NCI-H2029 (cell line): ENCODE measurements around the gene RPL41.
A peak's percentile ranks its signal among the peaks of the same experiment; 100 is the strongest.
"Not testable (repeated sequence)": the region's sequence is repeated elsewhere in the genome, so short reads cannot be mapped to it uniquely, and the experiment has no call there.

ENCODE experiments used
- DNase-seq: peaks from one replicate; lab custom pipeline; 2025; lab: John Stamatoyannopoulos, UW

RPL41 gene

DNA sequence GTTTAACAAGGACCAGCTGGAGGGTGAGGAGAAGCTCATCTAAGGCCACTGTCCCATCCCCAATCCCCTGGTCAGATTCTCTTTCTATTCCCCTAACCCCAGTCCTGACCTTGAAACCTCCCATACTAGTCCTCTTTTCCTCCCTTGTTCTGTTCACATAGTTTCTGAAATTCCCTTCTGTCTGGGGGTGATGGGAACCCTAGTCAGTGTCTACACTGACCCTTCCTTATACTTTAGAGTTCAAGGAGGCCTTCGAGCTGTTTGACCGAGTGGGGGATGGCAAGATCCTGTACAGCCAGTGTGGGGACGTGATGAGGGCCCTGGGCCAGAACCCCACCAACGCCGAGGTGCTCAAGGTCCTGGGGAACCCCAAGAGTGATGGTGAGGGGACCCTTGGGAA is 38.4 kb downstream of the RPL41 start:
- DNase-seq = no peak

DNA sequence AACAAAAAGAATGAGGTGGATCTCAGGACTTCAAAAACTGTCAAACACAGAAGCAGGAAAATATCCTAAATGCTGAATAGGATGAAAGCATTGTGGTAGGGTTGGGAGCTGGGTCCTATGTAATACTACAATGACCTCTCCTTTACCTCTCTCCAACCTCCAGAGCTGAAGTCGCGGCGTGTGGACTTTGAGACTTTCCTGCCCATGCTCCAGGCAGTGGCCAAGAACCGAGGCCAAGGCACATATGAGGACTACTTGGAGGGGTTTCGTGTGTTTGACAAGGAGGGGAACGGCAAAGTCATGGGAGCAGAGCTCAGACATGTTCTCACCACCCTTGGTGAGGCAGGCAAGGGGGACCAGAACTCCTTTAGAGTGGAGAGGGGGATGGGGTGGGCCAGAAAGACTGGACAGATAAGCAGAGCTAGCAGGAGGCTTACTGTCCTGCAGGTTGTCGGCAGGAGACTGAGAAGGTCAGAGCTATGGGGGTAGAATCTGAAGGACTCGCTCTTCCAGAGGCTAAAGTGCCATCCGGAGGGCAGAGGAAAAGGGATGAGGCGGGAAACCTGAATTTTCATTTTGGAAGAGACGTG is 38.9 kb downstream of the RPL41 start:
- no peak for DNase-seq

DNA sequence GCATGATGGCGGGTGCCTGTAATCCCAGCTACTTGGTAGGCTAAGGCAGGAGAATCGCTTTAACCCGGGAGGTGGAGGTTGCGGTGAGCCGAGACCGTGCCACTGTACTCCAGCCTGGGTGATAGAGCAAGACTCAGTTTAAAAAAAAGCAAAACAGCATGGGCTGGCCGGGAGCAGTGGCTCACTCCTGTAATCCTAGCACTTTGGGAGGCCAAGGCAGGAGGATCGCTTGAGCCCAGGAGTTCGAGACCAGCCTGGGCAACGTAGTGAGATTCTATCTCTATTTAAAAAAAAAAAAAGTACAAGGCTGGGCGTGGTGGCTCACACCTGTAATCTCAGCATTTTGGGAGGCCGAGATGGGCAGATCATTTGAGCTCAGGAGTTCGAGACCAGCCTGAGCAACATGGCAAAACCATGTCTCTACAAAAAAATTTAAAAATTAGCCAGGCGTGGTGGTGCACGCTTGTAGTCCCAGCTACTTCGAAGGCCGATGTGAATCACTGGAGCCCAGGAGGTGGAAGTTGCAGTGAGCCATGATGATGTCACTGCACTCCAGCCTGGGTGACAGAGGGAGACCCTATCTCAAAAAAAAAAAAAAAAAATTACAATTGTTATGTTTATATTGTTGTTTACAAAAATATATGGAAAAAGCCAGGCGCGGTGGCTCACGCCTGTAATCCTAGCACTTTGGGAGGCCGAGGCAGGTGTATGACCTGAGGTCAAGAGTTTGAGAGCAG is 40.2 kb downstream of the RPL41 start:
- DNase-seq = not testable (repeated sequence)

DNA sequence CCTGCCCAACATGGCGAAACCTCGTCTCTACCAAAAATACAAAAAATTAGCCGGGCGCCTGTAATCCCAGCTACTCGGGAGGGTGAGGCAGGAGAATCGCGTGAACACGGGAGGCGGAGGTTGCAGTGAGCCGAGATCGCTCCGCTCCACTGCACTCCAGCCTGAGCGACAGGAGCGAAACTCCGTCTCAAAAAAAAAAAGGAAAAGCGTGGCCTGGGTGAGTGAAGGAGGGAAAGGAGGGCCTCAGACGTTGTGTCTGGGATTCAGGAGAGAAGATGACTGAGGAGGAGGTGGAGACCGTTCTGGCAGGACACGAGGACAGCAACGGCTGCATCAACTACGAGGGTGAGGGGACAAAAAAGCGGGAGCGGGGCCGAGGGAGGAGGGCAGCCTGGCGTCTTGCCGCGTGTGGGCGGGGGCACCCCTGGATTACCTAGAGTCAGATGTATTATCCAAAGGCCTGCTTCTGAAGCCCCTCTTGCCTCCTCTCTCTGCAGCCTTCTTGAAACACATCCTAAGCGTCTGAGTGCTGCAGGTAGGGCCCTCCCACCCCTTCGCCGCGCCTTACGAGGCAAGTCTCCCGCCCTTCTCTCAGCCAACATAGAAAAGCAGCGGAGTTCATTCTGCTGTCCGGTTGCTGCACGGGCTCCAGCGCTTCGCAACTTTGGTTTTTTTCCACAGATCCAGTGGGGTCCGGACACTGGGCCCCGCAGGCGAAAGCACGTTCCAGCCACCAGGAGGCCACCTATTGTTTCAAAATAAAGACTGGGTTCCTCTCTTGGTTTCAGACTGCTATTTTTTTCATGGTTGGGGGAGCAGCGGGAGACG is 41.0 kb downstream of the RPL41 start:
- DNase-seq = peak; percentile 78

DNA sequence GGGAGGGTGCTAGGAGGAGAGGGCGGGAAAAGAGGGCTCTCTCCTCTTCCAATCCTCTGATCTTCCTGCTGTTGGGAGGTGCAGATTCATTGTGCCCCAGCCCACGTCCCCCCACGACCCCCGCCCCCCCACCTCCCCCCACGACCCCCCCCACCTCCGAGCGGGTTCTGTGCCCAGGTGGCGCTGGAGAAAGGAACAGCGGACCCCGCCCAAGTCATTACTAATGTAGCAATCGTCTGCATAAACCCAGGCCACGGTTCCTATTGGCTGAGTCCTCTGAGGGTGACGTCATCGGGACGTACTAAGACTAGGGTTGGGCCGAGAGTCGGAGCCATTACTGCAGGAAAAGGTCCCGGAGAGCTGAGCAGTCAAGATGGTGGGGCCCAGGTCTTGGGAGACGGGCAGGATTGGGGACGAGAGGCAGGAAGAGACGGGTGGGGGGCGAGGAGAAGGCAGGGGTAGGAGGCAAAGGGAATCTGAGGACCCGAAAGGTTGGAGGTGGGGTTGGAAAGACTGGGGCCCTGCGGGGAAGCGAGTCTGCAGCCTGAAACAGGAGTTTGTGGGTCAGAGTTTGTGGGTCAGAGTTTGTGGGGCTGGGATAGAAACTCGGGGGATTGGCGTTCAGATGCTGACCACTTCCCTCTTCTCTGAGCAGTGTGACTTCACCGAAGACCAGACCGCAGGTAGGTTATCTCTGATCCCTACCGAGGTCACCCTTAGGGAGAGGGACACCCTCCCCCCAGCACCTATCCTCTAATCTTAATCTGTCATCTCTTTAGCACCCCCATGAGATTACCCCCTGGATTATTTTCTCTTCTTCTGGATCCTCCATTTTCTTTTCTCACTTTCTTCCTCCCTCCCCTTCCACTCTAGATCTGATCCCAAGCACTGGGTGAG is 41.8 kb downstream of the RPL41 start, which contains the start of gene MYL6:
MYL6 (plus strand) TSS at position 331 of the 897 bp plus-strand sequence; CDS start at position 374, 43 bp downstream.
- peak; percentile 98 for DNase-seq

DNA sequence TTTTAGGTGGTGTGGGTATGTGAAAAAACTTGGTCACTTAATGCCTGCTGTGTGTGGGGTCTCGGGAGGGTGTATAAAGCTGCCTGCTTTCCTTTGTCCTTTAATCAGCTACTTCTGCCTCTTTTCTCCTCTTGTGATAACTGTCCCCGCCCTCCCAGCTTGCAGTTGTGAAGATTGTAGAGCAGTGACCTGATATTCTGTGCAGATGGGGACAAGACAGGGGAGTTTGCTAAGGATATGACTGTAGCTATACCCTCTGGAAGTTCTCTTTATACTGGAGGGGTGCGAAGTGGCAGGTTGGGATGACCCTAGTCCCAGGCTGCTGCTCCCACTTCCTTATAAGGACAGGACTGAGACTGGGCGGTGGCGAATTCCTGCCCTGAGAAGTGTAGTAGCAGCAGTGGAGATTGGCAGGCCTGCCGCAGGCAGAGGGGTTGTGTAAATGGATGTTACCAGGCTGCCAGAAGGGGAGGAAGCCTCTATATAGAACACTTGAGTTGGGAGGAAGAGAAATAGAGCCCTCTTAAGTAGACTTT is 42.6 kb downstream of the RPL41 start:
- peak; percentile 89 for DNase-seq

DNA sequence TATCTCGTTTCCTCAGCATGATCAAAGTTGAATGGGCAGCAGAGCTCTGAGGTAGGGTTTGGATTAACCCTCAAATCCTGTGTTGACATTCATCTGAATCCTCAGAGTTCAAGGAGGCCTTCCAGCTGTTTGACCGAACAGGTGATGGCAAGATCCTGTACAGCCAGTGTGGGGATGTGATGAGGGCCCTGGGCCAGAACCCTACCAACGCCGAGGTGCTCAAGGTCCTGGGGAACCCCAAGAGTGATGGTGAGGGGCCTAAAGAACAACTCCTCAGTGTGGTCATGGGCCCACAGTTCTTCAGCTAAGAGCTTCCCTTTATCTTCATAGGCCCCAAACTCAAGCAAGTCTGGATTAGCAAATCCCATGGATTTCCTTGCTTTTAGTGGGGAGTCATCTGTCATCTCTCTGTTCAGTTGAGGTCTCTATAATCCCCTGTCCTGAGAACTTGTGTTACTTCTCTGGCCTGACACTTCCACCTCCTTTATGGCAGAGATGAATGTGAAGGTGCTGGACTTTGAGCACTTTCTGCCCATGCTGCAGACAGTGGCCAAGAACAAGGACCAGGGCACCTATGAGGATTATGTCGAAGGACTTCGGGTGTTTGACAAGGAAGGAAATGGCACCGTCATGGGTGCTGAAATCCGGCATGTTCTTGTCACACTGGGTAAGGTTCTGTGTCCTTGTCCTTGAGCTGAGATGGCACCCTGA is 43.2 kb downstream of the RPL41 start:
- DNase-seq = no peak

DNA sequence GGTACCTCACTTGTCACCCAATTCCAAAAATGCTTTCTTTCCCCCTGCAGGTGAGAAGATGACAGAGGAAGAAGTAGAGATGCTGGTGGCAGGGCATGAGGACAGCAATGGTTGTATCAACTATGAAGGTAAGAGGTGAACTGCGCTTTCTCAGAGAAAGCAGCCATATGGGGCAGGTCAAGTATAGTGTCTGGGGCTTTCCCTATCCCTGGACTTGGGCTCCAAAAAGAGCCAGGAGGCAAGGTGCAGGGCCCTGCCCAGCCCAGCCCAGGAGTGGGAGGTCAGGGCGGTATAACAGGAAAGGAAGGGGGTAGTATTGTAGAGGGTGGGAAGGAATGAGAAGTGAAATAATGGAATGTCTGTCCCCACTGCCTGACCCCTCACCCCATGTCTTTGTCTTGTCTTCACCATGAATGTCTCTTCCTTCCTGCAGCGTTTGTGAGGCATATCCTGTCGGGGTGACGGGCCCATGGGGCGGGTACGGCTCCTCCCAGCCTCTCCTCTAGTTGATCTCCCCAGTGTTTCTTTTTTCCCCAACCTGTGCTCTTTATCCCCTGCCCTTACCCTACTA is 43.8 kb downstream of the RPL41 start:
- DNase-seq = no peak

DNA sequence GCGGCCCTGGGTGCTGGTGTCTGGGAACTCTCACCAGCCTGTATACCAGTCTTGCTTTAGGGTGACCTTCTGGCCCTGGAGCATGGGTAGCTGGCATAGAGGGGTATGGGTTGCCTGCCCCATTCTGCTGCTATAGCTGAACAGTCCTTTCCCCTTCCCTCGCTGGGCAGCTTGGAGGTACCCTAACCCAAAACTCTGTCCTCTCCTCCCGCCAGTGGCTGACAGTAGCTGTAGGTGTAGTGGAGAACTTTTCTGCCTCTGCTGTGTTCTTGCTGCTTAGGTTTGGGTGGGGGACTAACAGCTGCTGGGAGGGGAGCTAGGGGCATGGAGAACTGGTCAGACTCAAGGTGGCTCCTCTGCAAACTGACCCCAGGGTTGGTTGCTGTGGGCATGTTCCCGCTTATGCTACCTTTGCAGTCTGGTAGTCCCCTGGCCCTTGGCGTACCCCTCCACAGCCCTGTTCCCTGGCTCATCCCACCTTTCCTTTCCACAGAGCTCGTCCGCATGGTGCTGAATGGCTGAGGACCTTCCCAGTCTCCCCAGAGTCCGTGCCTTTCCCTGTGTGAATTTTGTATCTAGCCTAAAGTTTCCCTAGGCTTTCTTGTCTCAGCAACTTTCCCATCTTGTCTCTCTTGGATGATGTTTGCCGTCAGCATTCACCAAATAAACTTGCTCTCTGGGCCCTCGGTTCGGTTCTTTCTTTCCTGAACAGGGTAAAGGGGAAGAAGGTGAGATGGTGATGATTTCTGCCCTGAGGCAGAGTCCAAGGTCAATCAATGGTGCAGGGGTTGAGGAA is 44.7 kb downstream of the RPL41 start:
- no peak for DNase-seq

DNA sequence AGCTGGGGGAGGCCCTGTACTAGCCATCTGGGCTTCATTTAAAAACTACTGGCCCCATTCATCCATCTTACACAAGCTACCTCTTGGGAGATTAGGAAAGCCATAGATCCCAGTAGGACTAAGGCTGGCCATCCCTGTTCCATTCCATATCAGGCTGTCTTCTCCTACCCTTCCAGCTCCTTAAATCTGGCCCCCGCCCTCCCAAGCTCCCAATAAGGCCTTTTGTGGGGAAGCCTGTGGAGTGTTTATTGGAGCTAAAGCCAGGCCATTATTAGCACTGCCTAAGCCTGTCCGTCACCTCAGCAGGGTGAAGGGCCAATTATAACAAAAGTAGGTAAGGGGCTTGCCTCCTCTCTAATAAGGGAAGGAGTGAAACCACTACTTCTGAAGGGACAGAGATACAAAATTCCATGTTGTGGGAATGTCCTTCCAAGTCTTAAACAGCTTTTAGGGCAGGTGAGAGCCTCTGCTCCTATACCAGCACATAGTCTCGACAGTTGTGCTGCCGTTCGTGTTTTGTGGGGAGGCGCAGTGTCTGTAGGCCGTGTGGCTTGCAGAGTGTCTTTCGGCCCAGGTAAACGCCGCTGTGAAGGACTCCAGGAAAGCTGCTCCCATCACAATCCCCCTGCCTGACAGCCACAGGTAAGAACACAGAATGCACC is 45.4 kb downstream of the RPL41 start:
- DNase-seq = no peak

DNA sequence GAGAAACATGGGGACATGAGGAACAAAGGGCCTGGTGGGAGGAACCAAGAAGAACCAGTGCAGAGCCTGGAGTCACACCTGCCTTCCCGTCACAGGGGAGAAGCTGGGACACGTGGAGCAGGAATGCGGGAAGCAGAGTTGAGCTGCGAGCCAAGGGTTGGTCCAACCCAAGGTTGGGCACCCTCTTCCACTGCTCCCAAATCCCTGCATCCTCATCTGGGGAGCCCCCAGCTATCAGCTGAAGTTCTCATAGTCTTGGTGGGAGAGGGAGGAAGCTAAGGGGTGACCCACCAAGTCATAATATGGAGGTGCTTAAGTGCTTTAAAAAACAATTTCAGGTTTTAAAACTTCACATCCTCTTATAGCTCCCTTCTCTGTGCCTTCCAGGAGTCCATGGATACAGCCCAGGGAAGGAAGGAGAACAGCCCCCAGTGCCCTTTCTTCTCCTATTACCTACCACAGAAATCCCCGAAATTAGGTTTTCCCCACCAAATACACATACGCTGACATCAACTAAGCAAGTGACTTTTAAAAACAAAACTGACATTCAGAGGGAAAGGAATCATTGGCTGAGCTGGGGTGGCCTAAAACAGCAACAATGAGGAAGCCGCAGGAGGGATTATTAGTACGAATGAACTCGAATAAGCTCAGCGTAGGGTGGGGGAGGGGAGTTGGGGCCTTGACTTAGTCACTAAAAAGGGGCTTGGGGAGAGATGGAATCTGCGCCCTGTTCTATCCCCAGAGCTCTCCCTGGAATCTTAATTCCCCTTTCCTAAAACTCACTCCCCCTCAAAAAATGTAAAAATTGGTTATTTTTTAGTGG is 46.2 kb downstream of the RPL41 start:
- no peak for DNase-seq

DNA sequence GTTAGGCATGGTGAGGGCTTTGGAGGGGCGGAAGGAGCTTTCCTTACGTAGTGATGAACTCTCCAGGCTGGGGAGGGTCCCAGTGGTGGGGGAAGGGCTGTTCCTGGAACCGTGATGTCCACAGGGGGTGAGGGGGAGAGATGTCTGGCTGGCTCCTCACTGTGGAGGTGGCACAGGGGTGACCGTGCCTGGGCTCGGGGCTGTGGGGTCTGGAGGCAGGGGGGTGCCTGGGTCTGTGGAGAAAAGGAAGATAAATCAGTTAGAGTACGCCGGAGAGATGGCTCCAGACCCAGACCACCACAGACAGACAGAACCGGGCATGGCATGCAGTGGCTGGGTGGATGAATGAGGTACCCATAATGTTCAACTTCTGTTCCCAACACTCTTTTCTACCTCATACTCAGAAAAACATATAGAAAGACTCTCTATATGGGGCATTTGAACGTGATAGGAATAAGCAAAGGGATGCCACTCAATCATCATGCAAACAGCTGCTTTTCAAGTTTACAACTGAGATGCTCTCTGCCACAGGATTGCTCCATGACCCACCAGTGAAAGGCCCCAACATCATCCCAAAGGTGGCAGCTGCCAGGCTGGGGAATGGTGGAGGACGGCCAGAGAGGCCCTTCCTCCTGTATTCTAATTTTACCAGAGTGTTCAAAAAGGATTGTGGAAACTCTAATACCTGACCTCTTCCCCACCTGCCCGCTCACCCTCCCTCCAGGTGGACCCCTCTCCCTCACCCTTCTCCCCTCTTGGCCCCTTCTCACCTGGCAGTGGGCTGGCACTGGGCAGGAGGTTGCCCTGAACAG is 47.3 kb downstream of the RPL41 start:
- DNase-seq = no peak

DNA sequence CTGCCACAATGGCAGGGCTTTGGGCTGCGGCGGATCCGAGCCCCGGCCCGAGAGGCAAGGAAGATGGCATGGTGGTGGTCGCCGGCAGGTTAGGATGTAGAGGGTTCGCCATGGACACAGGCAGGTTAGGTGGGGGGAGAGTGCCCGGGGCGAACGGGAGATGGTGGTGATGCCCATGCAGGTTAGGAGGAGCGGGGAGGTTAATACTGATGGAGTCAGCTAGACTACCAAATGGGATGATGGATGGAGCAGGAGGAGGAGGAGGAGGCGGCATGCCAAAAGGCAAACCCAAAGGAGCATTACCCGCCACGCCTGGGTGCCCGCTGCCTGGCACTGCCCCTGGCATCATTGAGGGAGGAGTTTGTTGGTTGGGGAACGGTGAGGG is 47.9 kb downstream of the RPL41 start:
- DNase-seq = no peak

DNA sequence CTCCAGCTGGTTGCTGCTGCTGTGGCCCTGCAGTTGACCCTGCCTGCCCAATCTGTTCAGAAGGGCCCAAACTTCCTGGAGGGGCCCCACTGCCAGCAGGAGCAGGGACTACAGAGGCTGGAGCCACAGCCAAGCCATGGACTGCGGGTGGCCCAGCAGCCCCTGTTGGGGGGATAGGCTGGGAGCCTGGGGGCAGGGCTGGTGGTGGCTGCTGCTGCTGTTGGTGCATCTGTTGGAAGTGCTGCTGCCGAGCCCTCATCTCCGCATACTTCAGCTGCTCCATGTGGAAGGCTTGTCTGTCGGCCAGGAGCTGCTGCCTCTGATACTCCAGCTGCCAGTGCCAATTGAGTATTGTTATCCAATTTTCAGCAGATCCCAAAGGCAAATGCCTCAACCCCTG is 48.9 kb downstream of the RPL41 start:
- no peak for DNase-seq
